SK-N-SH (cell line): Measurements from ENCODE around the gene PSKH1. TPM values are rescaled to one million over a fixed set of nuclear protein-coding genes. Genes with fewer than 3 reads are reported as not detected.

Experiments used
- CTCF ChIA-PET: fragments of 300-600, 350-600 bp; formaldehyde crosslinking; extraction: SDS; loops from one replicate; lab custom pipeline; 2021; lab: Yijun Ruan, JAX
- POLR2A ChIA-PET: fragments of 350-600 bp; sonication (Branson Sonifier 250); formaldehyde crosslinking; extraction: SDS; loops from one replicate; lab custom pipeline; 2020; ENCODE audit warnings: antibody characterized with exemption, inconsistent platforms; lab: Yijun Ruan, JAX
- DNase-seq: peaks from one replicate; pipeline ENCODE4 v3.0.0; 2012
- H2AFZ ChIP-seq: fragments of 200-600 bp; sonication (generic); 2 replicates; pipeline ENCODE4 v1.8.1; 2016; ENCODE audit warnings: antibody characterized with exemption, mild to moderate bottlenecking, low read depth
- H3F3A ChIP-seq: fragments of 200-600 bp; sonication (generic); replicated peaks from 2 replicates; pipeline ENCODE3; 2016; ENCODE audit warnings: antibody characterized with exemption, mild to moderate bottlenecking; ENCODE audit not compliant: insufficient read depth
- H3K27ac ChIP-seq, 2 experiments: fragments of 200-500 bp in 1 of 2; fragments of 200-600 bp in 1 of 2; sonication (Bioruptor generic) in 1 of 2; sonication (generic), shearing (Covaris generic) in 1 of 2; 2 replicates each; pipeline versions ENCODE4 v1.5.1 to v1.6.1; 2014 to 2016; ENCODE audit warnings: low read depth in 2 of 2, inconsistent platforms in 1 of 2, low read length in 1 of 2, mild to moderate bottlenecking in 1 of 2, mixed read lengths in 1 of 2
- H3K27me3 ChIP-seq: fragments of 200-600 bp; sonication (generic), shearing (Covaris generic); 2 replicates; pipeline ENCODE4 v1.6.1; 2016; ENCODE audit warnings: mixed run types; ENCODE audit not compliant: insufficient read depth
- H3K36me3 ChIP-seq, 2 experiments: fragments of 200-500 bp in 1 of 2; fragments of 200-600 bp in 1 of 2; sonication (Bioruptor generic) in 1 of 2; sonication (generic) in 1 of 2; replicated peaks in 1 of 2; 2 replicates each; pipeline versions ENCODE3 to v1.5.1; 2014 to 2016; ENCODE audit warnings: low read length in 1 of 2, mild to moderate bottlenecking in 1 of 2; ENCODE audit not compliant: insufficient read depth in 2 of 2, control insufficient read depth in 1 of 2
- H3K4me1 ChIP-seq, 2 experiments: fragments of 200-500 bp in 1 of 2; fragments of 200-600 bp in 1 of 2; sonication (Bioruptor generic) in 1 of 2; sonication (generic), shearing (Covaris generic) in 1 of 2; 2 replicates each; pipeline versions ENCODE4 v1.5.1 to v1.6.1; 2014 to 2016; ENCODE audit warnings: low read depth in 1 of 2, low read length in 1 of 2, mixed run types in 1 of 2; ENCODE audit not compliant: insufficient read depth in 2 of 2, control insufficient read depth in 1 of 2
- H3K4me2 ChIP-seq: fragments of 200-600 bp; sonication (generic), shearing (Covaris generic); 2 replicates; pipeline ENCODE4 v1.6.1; 2017; ENCODE audit warnings: mixed run types
- H3K4me3 ChIP-seq, 2 experiments: fragments of 200-500 bp in 1 of 2; fragments of 200-600 bp in 1 of 2; sonication (Bioruptor generic) in 1 of 2; sonication (generic), shearing (Covaris generic) in 1 of 2; 2 replicates each; pipeline versions ENCODE4 v1.5.1 to v1.8.1; 2014 to 2016; ENCODE audit warnings: low read depth in 2 of 2, inconsistent platforms in 1 of 2, low read length in 1 of 2, mild to moderate bottlenecking in 1 of 2, mixed read lengths in 1 of 2, moderate library complexity in 1 of 2
- H3K79me2 ChIP-seq: fragments of 200-600 bp; sonication (generic); 2 replicates; pipeline ENCODE4 v1.8.1; 2017; ENCODE audit warnings: mild to moderate bottlenecking; ENCODE audit not compliant: insufficient read depth
- H3K9ac ChIP-seq: fragments of 200-600 bp; sonication (generic); 2 replicates; pipeline ENCODE4 v1.6.1; 2017; ENCODE audit warnings: mixed run types
- H3K9me2 ChIP-seq: fragments of 200-600 bp; sonication (generic); 2 replicates; pipeline ENCODE4 v1.6.1; 2017; ENCODE audit warnings: mixed run types
- H3K9me3 ChIP-seq: fragments of 200-600 bp; sonication (generic); 2 replicates; pipeline ENCODE4 v1.6.1; 2017; ENCODE audit warnings: mixed run types, mild to moderate bottlenecking, moderate library complexity
- H4K20me1 ChIP-seq: fragments of 200-600 bp; sonication (generic); 2 replicates; pipeline ENCODE4 v1.6.1; 2017; ENCODE audit warnings: mild to moderate bottlenecking, mixed run types; ENCODE audit not compliant: insufficient read depth
- CHD2 ChIP-seq: fragments of 150-350 bp; IDR thresholded peaks from 2 replicates; pipeline ENCODE4 v1.6.1; 2018; ENCODE audit warnings: low read length; ENCODE audit not compliant: partially characterized antibody
- CTCF ChIP-seq: fragments of 200-600 bp; sonication (generic); IDR thresholded peaks from 2 replicates; pipeline ENCODE4 v1.6.1; 2017; ENCODE audit warnings: antibody characterized with exemption, mild to moderate bottlenecking, moderate library complexity
- EP300 ChIP-seq, 2 experiments: IDR thresholded peaks; 2 replicates each; pipeline versions ENCODE4 v1.4.0 to v1.6.1; 2012; ENCODE audit warnings: borderline replicate concordance in 1 of 2, low read depth in 1 of 2, low read length in 1 of 2
- FOSL2 ChIP-seq: IDR thresholded peaks from 2 replicates; pipeline ENCODE4 v1.4.0; 2012; ENCODE audit warnings: low read depth, mild to moderate bottlenecking, moderate library complexity, borderline replicate concordance
- FOXJ3 ChIP-seq: sonication (generic); formaldehyde crosslinking; IDR thresholded peaks from 2 replicates; pipeline ENCODE4 v1.5.1; 2020; ENCODE audit warnings: mild to moderate bottlenecking, missing genetic modification reagents
- FOXM1 ChIP-seq: IDR thresholded peaks from 2 replicates; pipeline ENCODE4 v1.4.0; 2012; ENCODE audit warnings: low read depth, mild to moderate bottlenecking
- GABPA ChIP-seq: IDR thresholded peaks from 2 replicates; pipeline ENCODE4 v1.4.0; 2012; ENCODE audit warnings: low read depth, mild to moderate bottlenecking
- GATA2 ChIP-seq: sonication (generic); formaldehyde crosslinking; IDR thresholded peaks from 2 replicates; pipeline ENCODE4 v1.5.0; 2020; ENCODE audit warnings: mild to moderate bottlenecking, missing genetic modification reagents
- JUND ChIP-seq: IDR thresholded peaks from 2 replicates; pipeline ENCODE4 v1.4.0; 2012
- MEF2A ChIP-seq: IDR thresholded peaks from 2 replicates; pipeline ENCODE4 v1.4.0; 2012; ENCODE audit warnings: low read depth, borderline replicate concordance
- NFIC ChIP-seq: IDR thresholded peaks from 2 replicates; pipeline ENCODE4 v1.4.0; 2012; ENCODE audit warnings: borderline replicate concordance
- NRF1 ChIP-seq: IDR thresholded peaks from 2 replicates; pipeline ENCODE4 v1.6.1; 2012; ENCODE audit warnings: low read depth, mild to moderate bottlenecking, low read length
- PBX3 ChIP-seq: IDR thresholded peaks from 2 replicates; pipeline ENCODE4; 2012
- RCOR1 ChIP-seq: fragments of 150-350 bp; IDR thresholded peaks from 2 replicates; pipeline ENCODE4 v1.6.1; 2017; ENCODE audit warnings: antibody characterized with exemption, low read length
- REST ChIP-seq: IDR thresholded peaks from 2 replicates; pipeline ENCODE4 v1.6.1; 2012; ENCODE audit warnings: mild to moderate bottlenecking, low read depth, low read length, moderate library complexity
- RFX5 ChIP-seq: IDR thresholded peaks from 2 replicates; pipeline ENCODE4 v1.6.1; 2012; ENCODE audit warnings: mild to moderate bottlenecking, improper control_type of control experiment, low read length
- SIN3A ChIP-seq: IDR thresholded peaks from 2 replicates; pipeline ENCODE4 v1.6.1; 2012; ENCODE audit warnings: low read depth, mild to moderate bottlenecking, low read length, moderate library complexity, borderline replicate concordance
- SMC3 ChIP-seq: IDR thresholded peaks from 2 replicates; pipeline ENCODE4 v1.6.1; 2012; ENCODE audit warnings: low read depth, low read length, improper control_type of control experiment
- TAF1 ChIP-seq: IDR thresholded peaks from 2 replicates; pipeline ENCODE4 v1.6.1; 2012; ENCODE audit warnings: low read depth, mild to moderate bottlenecking, low read length, moderate library complexity, borderline replicate concordance
- TEAD4 ChIP-seq: IDR thresholded peaks from 2 replicates; pipeline ENCODE4 v1.4.0; 2012; ENCODE audit warnings: mild to moderate bottlenecking, borderline replicate concordance; ENCODE audit not compliant: insufficient read depth
- WGBS: methylation state at CpG from one replicate; pipeline ENCODE4 v1.1.6; 2017; ENCODE audit warnings: low lambda C conversion rate; 5-methylcytosine and 5-hydroxymethylcytosine counted together
- polyA plus RNA-seq, 3 experiments: library from polyadenylated mRNA; depleted of rRNA; stranded (reverse); fragments of >200 nt; gene quantifications; 2 replicates each; pipeline ENCODE4 v1.2.3, GENCODE V29; 2012
- TF ChIP-seq, protein P1 (sequence below): fragments of 150-350 bp; IDR thresholded peaks from 2 replicates; pipeline ENCODE4 v1.6.1; 2016; ENCODE audit warnings: mild to moderate bottlenecking, low read depth, low read length

Gene PSKH1
- polyA plus RNA-seq, 1 of the 3 experiments (the other 2 are of a cell fraction): 30.1 TPM

GRCh38 chr16:67953641-67954375 lies 60.8 kb downstream of the PSKH1 start (continued):
- TF ChIP-seq CTCF (no peak), NFIC (no peak), EP300 (IDR thresholded peaks at IDR 0.05; ENCODE audit: borderline replicate concordance in 1 of 2, low read depth in 1 of 2, low read length in 1 of 2) (no peak), RCOR1 (no peak)

GRCh38 chr16:67954421-67955196 lies 61.6 kb downstream of the PSKH1 start:
- H4K20me1 ChIP-seq: no peaks in the 10 kb centered on the region
- 96% methylated on average over 3 of the region's 10 CpGs for WGBS
- CTCF ChIA-PET: interaction anchor here (0.6 to 1.6 kb wide), 3 partner anchors 12 to 86 kb away, joined by 3 to 5 read pairs (median 4); no protein-coding TSS in a partner anchor

More at GRCh38 chr16:67954421-67955196, 61.6 kb downstream of the PSKH1 start:
- Histone ChIP-seq H2AFZ (no peak overlapping the region), H3K79me2 (peaks cover 32% of the 10 kb centered on the region; the same call in 1 of the 2 replicates), H3K9me2 (no peaks in the 10 kb centered on the region), H3F3A (peaks cover 7% of the 10 kb centered on the region), H3K27me3 (no peaks in the 10 kb centered on the region), H3K27ac (no peak overlapping the region), H3K36me3 (peaks cover 23 to 65% of the 10 kb centered on the region in 2 experiments), H3K4me1 (peaks cover 0 to 8% of the 10 kb centered on the region in 2 experiments; a peak in 1 of 4 replicates), H3K4me3 (no peak overlapping the region), H3K4me2 (no peak overlapping the region), H3K9me3 (no peaks in the 10 kb centered on the region), H3K9ac (no peak overlapping the region)
- DNase-seq: no peak
- POLR2A ChIA-PET: interaction anchor here (1.0 kb wide), 1 partner anchor 15 kb away, joined by 3 read pairs; no protein-coding TSS in a partner anchor
- no peak for TF ChIP-seq RFX5
- TF ChIP-seq, protein P1, sequence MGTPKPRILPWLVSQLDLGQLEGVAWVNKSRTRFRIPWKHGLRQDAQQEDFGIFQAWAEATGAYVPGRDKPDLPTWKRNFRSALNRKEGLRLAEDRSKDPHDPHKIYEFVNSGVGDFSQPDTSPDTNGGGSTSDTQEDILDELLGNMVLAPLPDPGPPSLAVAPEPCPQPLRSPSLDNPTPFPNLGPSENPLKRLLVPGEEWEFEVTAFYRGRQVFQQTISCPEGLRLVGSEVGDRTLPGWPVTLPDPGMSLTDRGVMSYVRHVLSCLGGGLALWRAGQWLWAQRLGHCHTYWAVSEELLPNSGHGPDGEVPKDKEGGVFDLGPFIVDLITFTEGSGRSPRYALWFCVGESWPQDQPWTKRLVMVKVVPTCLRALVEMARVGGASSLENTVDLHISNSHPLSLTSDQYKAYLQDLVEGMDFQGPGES: no peak
- TF ChIP-seq NRF1: no peak
- no peak for TF ChIP-seq FOXM1
- TF ChIP-seq REST: no peak
- no peak for TF ChIP-seq SMC3
- TF ChIP-seq PBX3: no peak
- TF ChIP-seq FOSL2: no peak
- TF ChIP-seq GABPA: no peak
- no peak for TF ChIP-seq MEF2A
- TF ChIP-seq GATA2 (CRISPR knock-in tag): no peak
- TF ChIP-seq RCOR1: no peak
- no peak for TF ChIP-seq TAF1
- no peak for TF ChIP-seq FOXJ3
- no peak for TF ChIP-seq CHD2
- no peak for TF ChIP-seq JUND
- TF ChIP-seq SIN3A: no peak
- no peak for TF ChIP-seq TEAD4
